ENCODE measurements around the gene HYAL2. TPM values are rescaled to one million over a fixed set of nuclear protein-coding genes. Genes with fewer than 3 reads are reported as not detected.

HYAL2 gene
- total and polyA plus RNA-seq, 9 of the 15 experiments (the other 6 are each of a cell fraction or from before 2014, with no cell fraction given): 0.36 to 22.7 (median 11.4) TPM; not detected in 1

GRCh38 chr3:50292159-50293078 lies 30.1 kb downstream of the HYAL2 start, which contains the start of gene IFRD2 (continued):
- TF ChIP-seq, protein P1, sequence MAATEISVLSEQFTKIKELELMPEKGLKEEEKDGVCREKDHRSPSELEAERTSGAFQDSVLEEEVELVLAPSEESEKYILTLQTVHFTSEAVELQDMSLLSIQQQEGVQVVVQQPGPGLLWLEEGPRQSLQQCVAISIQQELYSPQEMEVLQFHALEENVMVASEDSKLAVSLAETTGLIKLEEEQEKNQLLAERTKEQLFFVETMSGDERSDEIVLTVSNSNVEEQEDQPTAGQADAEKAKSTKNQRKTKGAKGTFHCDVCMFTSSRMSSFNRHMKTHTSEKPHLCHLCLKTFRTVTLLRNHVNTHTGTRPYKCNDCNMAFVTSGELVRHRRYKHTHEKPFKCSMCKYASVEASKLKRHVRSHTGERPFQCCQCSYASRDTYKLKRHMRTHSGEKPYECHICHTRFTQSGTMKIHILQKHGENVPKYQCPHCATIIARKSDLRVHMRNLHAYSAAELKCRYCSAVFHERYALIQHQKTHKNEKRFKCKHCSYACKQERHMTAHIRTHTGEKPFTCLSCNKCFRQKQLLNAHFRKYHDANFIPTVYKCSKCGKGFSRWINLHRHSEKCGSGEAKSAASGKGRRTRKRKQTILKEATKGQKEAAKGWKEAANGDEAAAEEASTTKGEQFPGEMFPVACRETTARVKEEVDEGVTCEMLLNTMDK (IDR thresholded peaks at IDR 0.05; ENCODE audit: borderline replicate concordance, insufficient read depth, low read depth, low read length, poor library complexity, severe bottlenecking): no peak
- TF ChIP-seq HDAC1 (IDR thresholded peaks at IDR 0.05): peak in 1 of 2 experiments; percentile 84; a peak in 2 of 4 replicates
- TF ChIP-seq ZNF134 (CRISPR knock-in tag; conservative IDR thresholded peaks at IDR 0.05): peak; percentile 79
- no peak for TF ChIP-seq MED1 (CRISPR knock-in tag; IDR thresholded peaks at IDR 0.05; ENCODE audit: borderline replicate concordance)
- no peak for TF ChIP-seq BRCA1 (IDR thresholded peaks at IDR 0.05)
- no peak for TF ChIP-seq BRCA1 (CRISPR knock-in tag; IDR thresholded peaks at IDR 0.05)
- 0 out of 2 replicates have a peak, but pooled peaks have one; percentile 8 for TF ChIP-seq TFE3 (CRISPR knock-in tag; IDR thresholded peaks at IDR 0.05)
- TF ChIP-seq MXI1 (IDR thresholded peaks at IDR 0.05; ENCODE audit: low read depth, low read length): peak; percentile 90
- TF ChIP-seq ZFX (CRISPR knock-in tag; IDR thresholded peaks at IDR 0.05): peak; percentile 72
- TF ChIP-seq, protein P2, sequence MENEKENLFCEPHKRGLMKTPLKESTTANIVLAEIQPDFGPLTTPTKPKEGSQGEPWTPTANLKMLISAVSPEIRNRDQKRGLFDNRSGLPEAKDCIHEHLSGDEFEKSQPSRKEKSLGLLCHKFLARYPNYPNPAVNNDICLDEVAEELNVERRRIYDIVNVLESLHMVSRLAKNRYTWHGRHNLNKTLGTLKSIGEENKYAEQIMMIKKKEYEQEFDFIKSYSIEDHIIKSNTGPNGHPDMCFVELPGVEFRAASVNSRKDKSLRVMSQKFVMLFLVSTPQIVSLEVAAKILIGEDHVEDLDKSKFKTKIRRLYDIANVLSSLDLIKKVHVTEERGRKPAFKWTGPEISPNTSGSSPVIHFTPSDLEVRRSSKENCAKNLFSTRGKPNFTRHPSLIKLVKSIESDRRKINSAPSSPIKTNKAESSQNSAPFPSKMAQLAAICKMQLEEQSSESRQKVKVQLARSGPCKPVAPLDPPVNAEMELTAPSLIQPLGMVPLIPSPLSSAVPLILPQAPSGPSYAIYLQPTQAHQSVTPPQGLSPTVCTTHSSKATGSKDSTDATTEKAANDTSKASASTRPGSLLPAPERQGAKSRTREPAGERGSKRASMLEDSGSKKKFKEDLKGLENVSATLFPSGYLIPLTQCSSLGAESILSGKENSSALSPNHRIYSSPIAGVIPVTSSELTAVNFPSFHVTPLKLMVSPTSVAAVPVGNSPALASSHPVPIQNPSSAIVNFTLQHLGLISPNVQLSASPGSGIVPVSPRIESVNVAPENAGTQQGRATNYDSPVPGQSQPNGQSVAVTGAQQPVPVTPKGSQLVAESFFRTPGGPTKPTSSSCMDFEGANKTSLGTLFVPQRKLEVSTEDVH (IDR thresholded peaks at IDR 0.05; ENCODE audit: low read depth, partially characterized antibody): no peak
- no peak for TF ChIP-seq TRIM24 (IDR thresholded peaks at IDR 0.05)
- peak; percentile 61 for TF ChIP-seq KDM5B (IDR thresholded peaks at IDR 0.05; ENCODE audit: insufficient replicate concordance, low read depth, low read length)
- TF ChIP-seq SFPQ (IDR thresholded peaks at IDR 0.05; ENCODE audit: low read depth, low read length): no peak
- TF ChIP-seq, protein P3, sequence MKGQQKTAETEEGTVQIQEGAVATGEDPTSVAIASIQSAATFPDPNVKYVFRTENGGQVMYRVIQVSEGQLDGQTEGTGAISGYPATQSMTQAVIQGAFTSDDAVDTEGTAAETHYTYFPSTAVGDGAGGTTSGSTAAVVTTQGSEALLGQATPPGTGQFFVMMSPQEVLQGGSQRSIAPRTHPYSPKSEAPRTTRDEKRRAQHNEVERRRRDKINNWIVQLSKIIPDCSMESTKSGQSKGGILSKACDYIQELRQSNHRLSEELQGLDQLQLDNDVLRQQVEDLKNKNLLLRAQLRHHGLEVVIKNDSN (CRISPR knock-in tag; IDR thresholded peaks at IDR 0.05): no peak; the same call in none of the 2 replicates
- no peak for TF ChIP-seq ZNF707 (CRISPR knock-in tag; conservative IDR thresholded peaks at IDR 0.05)
